Activated naive CD4-positive, alpha-beta T cell treated with anti-CD3 and anti-CD28 coated beads, Interleukin-2, amount 10 ng/mL, durations not matched to agents 7 days and 5 days (primary cell): ENCODE results near the gene SLC7A10.

Experiments used
- CTCF ChIA-PET: fragments of 350-600 bp; sonication (Branson Sonifier 250); formaldehyde crosslinking; loops from one replicate; lab custom pipeline; 2021; ENCODE audit warnings: antibody characterized with exemption; lab: Charles Lee
- DNase-seq: peaks from one replicate; pipeline ENCODE4 v3.0.0-alpha.2; 2020
- H3K27ac Mint-ChIP-seq: one replicate; pipeline ENCODE4 v1.8.0; 2021; ENCODE audit warnings: mild to moderate bottlenecking, moderate library complexity, mixed read lengths
- H3K27me3 Mint-ChIP-seq: one replicate; pipeline ENCODE4 v1.8.0; 2021; ENCODE audit warnings: mild to moderate bottlenecking, mixed read lengths
- H3K36me3 Mint-ChIP-seq: one replicate; pipeline ENCODE4 v1.8.0; 2021; ENCODE audit warnings: mixed read lengths
- H3K4me1 Mint-ChIP-seq: one replicate; pipeline ENCODE4 v1.8.0; 2021; ENCODE audit warnings: mixed read lengths
- H3K4me3 Mint-ChIP-seq: one replicate; pipeline ENCODE4 v1.8.0; 2021; ENCODE audit warnings: mild to moderate bottlenecking, moderate library complexity, mixed read lengths
- H3K9me3 Mint-ChIP-seq: one replicate; pipeline ENCODE4 v1.8.0; 2021; ENCODE audit warnings: mixed read lengths

Gene SLC7A10

GRCh38 chr19:33238481-33239149 is 13.0 kb upstream of the SLC7A10 start:
- H3K9me3 Mint-ChIP-seq: no peaks in the 10 kb centered on the region
- H3K27me3 Mint-ChIP-seq: peaks cover 8% of the 10 kb centered on the region
- CTCF ChIA-PET: interaction anchor here (1.1 kb wide), 1 partner anchor 167 kb away, joined by 4 read pairs; no protein-coding TSS in a partner anchor
- no peaks in the 10 kb centered on the region for H3K4me1 Mint-ChIP-seq
- no peaks in the 10 kb centered on the region for H3K36me3 Mint-ChIP-seq
- no peak overlapping the region for H3K27ac Mint-ChIP-seq
- DNase-seq: no peak
- H3K4me3 Mint-ChIP-seq: no peak overlapping the region

GRCh38 chr19:33236696-33237390 is 11.2 kb upstream of the SLC7A10 start:
- Mint-ChIP-seq H3K27ac (no peak overlapping the region), H3K27me3 (peaks cover 8% of the 10 kb centered on the region), H3K36me3 (no peaks in the 10 kb centered on the region), H3K4me3 (no peak overlapping the region), H3K9me3 (no peaks in the 10 kb centered on the region), H3K4me1 (no peaks in the 10 kb centered on the region)
- CTCF ChIA-PET: interaction anchor here (0.5 to 2.6 kb wide), 9 partner anchors 11 to 541 kb away, joined by 3 to 29 read pairs (median 4); no protein-coding TSS in a partner anchor
- no peak for DNase-seq

GRCh38 chr19:33235996-33236350 is 10.3 kb upstream of the SLC7A10 start:
- Mint-ChIP-seq H3K9me3 (no peaks in the 10 kb centered on the region), H3K27ac (no peak overlapping the region), H3K27me3 (peaks cover 8% of the 10 kb centered on the region), H3K4me3 (no peak overlapping the region), H3K36me3 (no peaks in the 10 kb centered on the region), H3K4me1 (no peaks in the 10 kb centered on the region)
- DNase-seq: no peak
- CTCF ChIA-PET: interaction anchor here (0.7 to 2.6 kb wide), 10 partner anchors 8 to 195 kb away, joined by 3 to 29 read pairs (median 4); no protein-coding TSS in a partner anchor

- H3K27ac Mint-ChIP-seq: no peak overlapping the region
Measured at GRCh38 chr19:33235269-33235995, 9.8 kb upstream of the SLC7A10 start.

GRCh38 chr19:33234736-33235135 is 9.1 kb upstream of the SLC7A10 start:
- CTCF ChIA-PET: interaction anchor here (0.8 to 2.6 kb wide), 10 partner anchors 10 to 173 kb away, joined by 3 to 29 read pairs (median 3); partner anchors contain the start of gene CEBPG

More at GRCh38 chr19:33235269-33235995, 9.8 kb upstream of the SLC7A10 start:
- Mint-ChIP-seq H3K27me3 (peaks cover 8% of the 10 kb centered on the region), H3K4me1 (no peaks in the 10 kb centered on the region), H3K4me3 (no peak overlapping the region), H3K9me3 (no peaks in the 10 kb centered on the region), H3K36me3 (no peaks in the 10 kb centered on the region)
- peak; percentile 80 for DNase-seq
- CTCF ChIA-PET: interaction anchor here (0.8 to 2.6 kb wide), 13 partner anchors 9 to 180 kb away, joined by 3 to 29 read pairs (median 3); partner anchors contain the start of gene CEBPG

GRCh38 chr19:33234092-33234491 is 8.4 kb upstream of the SLC7A10 start:
- Mint-ChIP-seq H3K4me1 (no peaks in the 10 kb centered on the region), H3K4me3 (no peak overlapping the region), H3K9me3 (no peaks in the 10 kb centered on the region), H3K27me3 (peaks cover 8% of the 10 kb centered on the region), H3K36me3 (no peaks in the 10 kb centered on the region), H3K27ac (no peak overlapping the region)
- DNase-seq: no peak
- CTCF ChIA-PET: no interaction called here

More at GRCh38 chr19:33234736-33235135, 9.1 kb upstream of the SLC7A10 start:
- no peaks in the 10 kb centered on the region for H3K4me1 Mint-ChIP-seq
- H3K9me3 Mint-ChIP-seq: no peaks in the 10 kb centered on the region
- no peak overlapping the region for H3K4me3 Mint-ChIP-seq
- no peak for DNase-seq
- H3K27ac Mint-ChIP-seq: no peak overlapping the region
- peaks cover 9% of the 10 kb centered on the region for H3K27me3 Mint-ChIP-seq
- H3K36me3 Mint-ChIP-seq: no peaks in the 10 kb centered on the region

- peaks cover 6% of the 10 kb centered on the region for H3K9me3 Mint-ChIP-seq
- H3K4me3 Mint-ChIP-seq: no peak overlapping the region
- H3K4me1 Mint-ChIP-seq: no peaks in the 10 kb centered on the region
- CTCF ChIA-PET: no interaction called here
- H3K27me3 Mint-ChIP-seq: peaks cover 8% of the 10 kb centered on the region
- DNase-seq: no peak
- H3K27ac Mint-ChIP-seq: no peak overlapping the region
- peaks cover 1% of the 10 kb centered on the region for H3K36me3 Mint-ChIP-seq
Measured at GRCh38 chr19:33233056-33233873, 7.6 kb upstream of the SLC7A10 start.

GRCh38 chr19:33232656-33233055 is 7.0 kb upstream of the SLC7A10 start:
- no peaks in the 10 kb centered on the region for H3K4me1 Mint-ChIP-seq
- no peak overlapping the region for H3K4me3 Mint-ChIP-seq
- CTCF ChIA-PET: no interaction called here
- peaks cover 12% of the 10 kb centered on the region for H3K27me3 Mint-ChIP-seq
- no peak for DNase-seq
- H3K9me3 Mint-ChIP-seq: peaks cover 9% of the 10 kb centered on the region
- no peak overlapping the region for H3K27ac Mint-ChIP-seq
- peaks cover 4% of the 10 kb centered on the region for H3K36me3 Mint-ChIP-seq

GRCh38 chr19:33231511-33231910 is 5.9 kb upstream of the SLC7A10 start:
- H3K4me3 Mint-ChIP-seq: no peak overlapping the region
- no peak for DNase-seq
- H3K27ac Mint-ChIP-seq: no peak overlapping the region
- peaks cover under 1% of the 10 kb centered on the region for H3K4me1 Mint-ChIP-seq
- peaks cover 13% of the 10 kb centered on the region for H3K9me3 Mint-ChIP-seq
- H3K36me3 Mint-ChIP-seq: peaks cover 7% of the 10 kb centered on the region
- CTCF ChIA-PET: interaction anchor here (1.0 kb wide), 1 partner anchor 11 kb away, joined by 3 read pairs; no protein-coding TSS in a partner anchor
- H3K27me3 Mint-ChIP-seq: peaks cover 23% of the 10 kb centered on the region

GRCh38 chr19:33229962-33230361 is 4.3 kb upstream of the SLC7A10 start:
- CTCF ChIA-PET: interaction anchor here (0.6 kb wide), 1 partner anchor 241 kb away, joined by 3 read pairs; no protein-coding TSS in a partner anchor
- peaks cover 15% of the 10 kb centered on the region for H3K9me3 Mint-ChIP-seq
- H3K4me1 Mint-ChIP-seq: peaks cover 5% of the 10 kb centered on the region
- peaks cover 7% of the 10 kb centered on the region for H3K36me3 Mint-ChIP-seq
- no peak overlapping the region for H3K27ac Mint-ChIP-seq
- H3K27me3 Mint-ChIP-seq: peaks cover 31% of the 10 kb centered on the region
- no peak overlapping the region for H3K4me3 Mint-ChIP-seq
- no peak for DNase-seq

- Mint-ChIP-seq H3K27me3 (peaks cover 50% of the 10 kb centered on the region), H3K36me3 (peaks cover 7% of the 10 kb centered on the region), H3K4me3 (no peak overlapping the region), H3K4me1 (peaks cover 5% of the 10 kb centered on the region), H3K9me3 (peaks cover 15% of the 10 kb centered on the region), H3K27ac (no peak overlapping the region)
- CTCF ChIA-PET: interaction anchor here (1.0 kb wide), 1 partner anchor 179 kb away, joined by 4 read pairs; no protein-coding TSS in a partner anchor
- DNase-seq: no peak
Measured at GRCh38 chr19:33227870-33228599, 2.4 kb upstream of the SLC7A10 start.

GRCh38 chr19:33227242-33227650 is 1.6 kb upstream of the SLC7A10 start:
- peaks cover 5% of the 10 kb centered on the region for H3K4me1 Mint-ChIP-seq
- no peak overlapping the region for H3K4me3 Mint-ChIP-seq
- no peak overlapping the region for H3K27ac Mint-ChIP-seq
- peaks cover 7% of the 10 kb centered on the region for H3K36me3 Mint-ChIP-seq
- peaks cover 57% of the 10 kb centered on the region for H3K27me3 Mint-ChIP-seq
- CTCF ChIA-PET: interaction anchor here (1.0 kb wide), 1 partner anchor 179 kb away, joined by 4 read pairs; no protein-coding TSS in a partner anchor
- no peak for DNase-seq
- peaks cover 15% of the 10 kb centered on the region for H3K9me3 Mint-ChIP-seq
